Natural killer cell (primary cell): ENCODE measurements around the gene DCHS2. TPM values are rescaled to one million over a fixed set of nuclear protein-coding genes. Genes with fewer than 3 reads are reported as not detected.

Experiments
- ATAC-seq, 3 donors: fragments of 150-1000 bp in 2 of 3; fragments of 200-7000 bp in 1 of 3; cut with Tn5 transposase; 1 replicate in 1 of 3; 2 replicates in 2 of 3; pipeline ENCODE4 v1.10.0; 2021; ENCODE audit warnings: mild to moderate bottlenecking in 2 of 3, moderate library complexity in 2 of 3
- DNase-seq, 2 donors: peaks; one replicate each; pipeline versions ENCODE4 v3.0.0 to v3.0.0-alpha.2; 2013 to 2021; ENCODE audit warnings: mixed read lengths in 1 of 2
- H3K27ac ChIP-seq: one replicate; pipeline ENCODE4 v1.5.1; 2013; ENCODE audit warnings: mild to moderate bottlenecking, low read length
- H3K27me3 ChIP-seq: one replicate; pipeline ENCODE4 v1.6.1; 2013; ENCODE audit warnings: low read length; ENCODE audit not compliant: control insufficient read depth, insufficient read depth
- H3K36me3 ChIP-seq: one replicate; pipeline ENCODE4 v1.6.1; 2013; ENCODE audit warnings: low read length; ENCODE audit not compliant: control insufficient read depth, insufficient read depth
- H3K4me1 ChIP-seq: one replicate; pipeline ENCODE4 v1.6.1; 2013; ENCODE audit warnings: low read length; ENCODE audit not compliant: control insufficient read depth, insufficient read depth
- H3K4me3 ChIP-seq: one replicate; pipeline ENCODE4 v1.5.1; 2013; ENCODE audit warnings: low read length
- H3K9me3 ChIP-seq: one replicate; pipeline ENCODE4 v1.6.1; 2013; ENCODE audit warnings: low read length; ENCODE audit not compliant: control insufficient read depth, insufficient read depth
- H3K27ac Mint-ChIP-seq, 2 donors: one replicate each; pipeline ENCODE4 v1.8.0; 2022; ENCODE audit warnings: mild to moderate bottlenecking in 2 of 2, mixed read lengths in 2 of 2, moderate library complexity in 1 of 2
- H3K27me3 Mint-ChIP-seq, 2 donors: one replicate each; pipeline ENCODE4 v1.8.0; 2022; ENCODE audit warnings: low read depth in 2 of 2, mixed read lengths in 2 of 2
- H3K36me3 Mint-ChIP-seq: one replicate; pipeline ENCODE4 v1.8.0; 2022; ENCODE audit warnings: mixed read lengths
- H3K4me1 Mint-ChIP-seq, 2 donors: one replicate each; pipeline ENCODE4 v1.8.0; 2022; ENCODE audit warnings: mixed read lengths in 2 of 2
- H3K4me3 Mint-ChIP-seq: one replicate; pipeline ENCODE4 v1.8.0; 2022; ENCODE audit warnings: mild to moderate bottlenecking, moderate library complexity, mixed read lengths
- H3K9me3 Mint-ChIP-seq, 2 donors: one replicate each; pipeline ENCODE4 v1.8.0; 2022; ENCODE audit warnings: mixed read lengths in 2 of 2
- WGBS: methylation state at CpG from one replicate; pipeline ENCODE4 v1.1.7; 2013; ENCODE audit warnings: missing lambda C conversion rate; ENCODE audit not compliant: insufficient coverage; 5-methylcytosine and 5-hydroxymethylcytosine counted together
- intact Hi-C: fragments of 100-400 bp; cut with micrococcal nuclease; formaldehyde crosslinking; loops from one replicate; pipeline ENCODE4 v1.14.2; 2022
- total RNA-seq, 4 donors: library from RNA; stranded (reverse); fragments of 120-200 nt in 1 of 4; gene quantifications; one replicate each; pipeline versions ENCODE4 v1.2.3 to v1.2.4, GENCODE V29; 2013 to 2022
- TF ChIP-seq, protein P1 (sequence below): fragments of 200-600 bp; IDR thresholded peaks from one replicate; pipeline ENCODE4 v1.8.0; 2022; ENCODE audit warnings: antibody characterized with exemption

The DCHS2 gene
- total RNA-seq, 3 donors from 2014 or later (not counting 1 experiment from before 2014, with no cell fraction given) = not detected

DNA sequence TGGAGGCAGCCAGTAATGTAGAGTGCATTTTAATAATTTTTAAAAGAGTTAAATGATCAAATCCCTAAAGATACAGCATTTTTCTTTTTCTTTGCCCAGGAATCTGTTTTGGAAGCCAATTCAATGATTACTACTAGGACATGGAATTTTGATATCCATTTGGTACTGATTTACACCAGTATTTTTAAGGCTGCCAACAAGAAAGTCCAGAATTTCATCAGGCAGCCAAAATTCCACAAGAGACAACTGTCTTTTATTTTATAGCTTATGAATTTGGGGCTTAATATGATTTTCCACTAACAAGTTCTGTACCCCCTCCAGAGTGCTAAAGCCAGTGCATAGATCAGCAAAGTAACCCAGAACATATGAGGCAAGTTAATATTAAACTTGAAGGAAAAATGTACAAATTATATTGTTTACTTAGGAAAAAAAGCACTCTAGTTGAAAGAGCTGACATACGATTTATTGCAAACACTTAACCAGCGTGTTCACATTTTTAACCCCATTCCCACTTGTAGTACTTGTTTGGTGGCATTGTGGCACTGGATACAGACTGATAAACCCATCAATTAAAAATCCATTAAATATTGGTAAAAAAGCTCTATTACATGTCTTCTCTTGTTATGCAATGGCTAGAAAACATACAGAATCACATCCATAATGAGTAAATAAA lies 259.7 kb downstream of the DCHS2 start:
- 80% methylated on average over 1 of the region's 2 CpGs for WGBS
- Mint-ChIP-seq H3K36me3 (no peaks in the 10 kb centered on the region), H3K27ac (no peak overlapping the region), H3K4me3 (no peak overlapping the region), H3K9me3 (peaks cover 4 to 7% of the 10 kb centered on the region in 2 donors), H3K4me1 (no peaks in the 10 kb centered on the region), H3K27me3 (peaks cover 0 to 3% of the 10 kb centered on the region in 2 donors)
- TF ChIP-seq, protein P1, sequence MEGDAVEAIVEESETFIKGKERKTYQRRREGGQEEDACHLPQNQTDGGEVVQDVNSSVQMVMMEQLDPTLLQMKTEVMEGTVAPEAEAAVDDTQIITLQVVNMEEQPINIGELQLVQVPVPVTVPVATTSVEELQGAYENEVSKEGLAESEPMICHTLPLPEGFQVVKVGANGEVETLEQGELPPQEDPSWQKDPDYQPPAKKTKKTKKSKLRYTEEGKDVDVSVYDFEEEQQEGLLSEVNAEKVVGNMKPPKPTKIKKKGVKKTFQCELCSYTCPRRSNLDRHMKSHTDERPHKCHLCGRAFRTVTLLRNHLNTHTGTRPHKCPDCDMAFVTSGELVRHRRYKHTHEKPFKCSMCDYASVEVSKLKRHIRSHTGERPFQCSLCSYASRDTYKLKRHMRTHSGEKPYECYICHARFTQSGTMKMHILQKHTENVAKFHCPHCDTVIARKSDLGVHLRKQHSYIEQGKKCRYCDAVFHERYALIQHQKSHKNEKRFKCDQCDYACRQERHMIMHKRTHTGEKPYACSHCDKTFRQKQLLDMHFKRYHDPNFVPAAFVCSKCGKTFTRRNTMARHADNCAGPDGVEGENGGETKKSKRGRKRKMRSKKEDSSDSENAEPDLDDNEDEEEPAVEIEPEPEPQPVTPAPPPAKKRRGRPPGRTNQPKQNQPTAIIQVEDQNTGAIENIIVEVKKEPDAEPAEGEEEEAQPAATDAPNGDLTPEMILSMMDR = no peak
- H3K4me3 ChIP-seq = no peak overlapping the region
- intact Hi-C loops = no loop called here
- no peak overlapping the region for H3K27ac ChIP-seq
- H3K4me1 ChIP-seq = no peaks in the 10 kb centered on the region
- ATAC-seq (no peak), DNase-seq (no peak)
- no peaks in the 10 kb centered on the region for H3K27me3 ChIP-seq
- no peaks in the 10 kb centered on the region for H3K36me3 ChIP-seq
- H3K9me3 ChIP-seq = no peaks in the 10 kb centered on the region

DNA sequence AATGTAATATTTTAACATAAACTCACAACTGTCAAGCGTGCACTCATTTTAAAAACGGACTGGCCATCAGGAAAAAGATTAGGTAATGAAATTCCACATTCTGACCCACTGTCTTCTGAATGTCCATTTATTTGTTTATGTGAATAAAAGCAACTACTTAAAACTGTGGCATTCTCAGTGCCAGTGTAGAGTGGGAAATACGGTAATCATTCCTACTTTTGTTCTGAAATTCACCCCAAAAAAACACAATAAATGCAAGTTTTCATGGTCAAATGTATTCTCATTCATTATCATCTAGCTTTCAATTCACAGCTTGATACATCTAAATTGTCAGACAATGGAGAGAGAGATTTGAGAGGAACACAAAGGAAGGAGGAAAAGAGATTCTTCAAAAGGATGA lies 260.9 kb downstream of the DCHS2 start:
- Mint-ChIP-seq H3K27ac (no peak overlapping the region), H3K27me3 (peaks cover 0 to 3% of the 10 kb centered on the region in 2 donors), H3K9me3 (peaks cover 4 to 7% of the 10 kb centered on the region in 2 donors), H3K4me1 (no peaks in the 10 kb centered on the region), H3K36me3 (no peaks in the 10 kb centered on the region), H3K4me3 (no peak overlapping the region)
- intact Hi-C loops = no loop called here
- H3K27ac ChIP-seq = no peak overlapping the region
- no peaks in the 10 kb centered on the region for H3K36me3 ChIP-seq
- TF ChIP-seq, protein P1 = no peak
- no peaks in the 10 kb centered on the region for H3K9me3 ChIP-seq
- H3K4me3 ChIP-seq = no peak overlapping the region
- WGBS = no CpG with 5 or more reads among the region's 3 CpGs
- no peaks in the 10 kb centered on the region for H3K27me3 ChIP-seq
- no peak for DNase-seq
- no peaks in the 10 kb centered on the region for H3K4me1 ChIP-seq
- no peak for ATAC-seq

DNA sequence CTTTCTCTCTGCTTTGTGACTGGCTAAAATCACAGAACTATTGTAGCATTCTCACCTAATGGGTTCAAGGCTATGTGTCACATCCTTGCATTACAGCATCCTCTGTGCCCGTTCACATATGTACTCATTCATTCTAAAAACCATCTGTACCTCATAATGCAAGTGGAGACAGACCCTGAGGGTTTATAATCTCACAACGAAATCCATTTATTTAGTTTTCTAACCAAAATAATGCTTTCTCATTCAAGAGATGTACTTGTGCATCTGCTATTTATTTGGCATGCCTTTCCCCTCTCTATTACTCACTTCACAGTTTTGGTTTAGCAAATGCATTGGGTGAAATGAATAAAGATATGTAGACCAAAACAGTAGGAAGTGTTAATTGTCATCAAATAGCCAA lies 261.5 kb downstream of the DCHS2 start:
- H3K36me3 ChIP-seq = no peaks in the 10 kb centered on the region
- no peak overlapping the region for H3K4me3 ChIP-seq
- Mint-ChIP-seq H3K27me3 (peaks cover 0 to 3% of the 10 kb centered on the region in 2 donors), H3K27ac (no peak overlapping the region), H3K9me3 (peaks cover 7 to 9% of the 10 kb centered on the region in 2 donors), H3K36me3 (no peaks in the 10 kb centered on the region), H3K4me3 (no peak overlapping the region), H3K4me1 (no peaks in the 10 kb centered on the region)
- no peak for ATAC-seq
- H3K9me3 ChIP-seq = no peaks in the 10 kb centered on the region
- H3K27ac ChIP-seq = no peak overlapping the region
- no peaks in the 10 kb centered on the region for H3K27me3 ChIP-seq
- H3K4me1 ChIP-seq = no peaks in the 10 kb centered on the region
- intact Hi-C loops = no loop called here
- 55% methylated on average over 2 of the region's 2 CpGs for WGBS
- DNase-seq = no peak
- TF ChIP-seq, protein P1 = no peak

DNA sequence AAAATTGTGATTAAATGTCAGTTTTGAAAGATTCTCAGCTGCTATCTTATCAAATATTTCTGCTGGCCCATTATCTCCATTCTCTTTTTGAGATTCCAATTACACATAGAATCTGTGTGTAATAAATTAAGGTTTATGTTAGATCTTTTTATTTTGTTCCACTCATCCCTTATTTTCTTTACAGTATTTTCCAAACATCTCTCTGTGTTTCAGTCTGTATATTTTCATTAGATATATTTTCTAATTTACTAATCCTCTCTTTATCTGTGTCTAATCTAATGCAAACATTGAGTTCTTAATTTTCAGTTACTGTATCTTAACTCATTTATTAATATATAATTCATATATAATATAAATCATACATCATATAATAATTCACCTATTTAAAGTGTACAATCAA lies 268.7 kb downstream of the DCHS2 start:
- H3K9me3 Mint-ChIP-seq = peaks cover 8 to 14% of the 10 kb centered on the region in 2 donors
- TF ChIP-seq, protein P1 = no peak
- H3K27me3 Mint-ChIP-seq = no peaks in the 10 kb centered on the region
- no peak overlapping the region for H3K27ac Mint-ChIP-seq
- peaks cover 7% of the 10 kb centered on the region for H3K36me3 Mint-ChIP-seq
- intact Hi-C loops = no loop called here
- H3K4me3 Mint-ChIP-seq = no peak overlapping the region
- Histone ChIP-seq H3K27ac (no peak overlapping the region), H3K4me3 (no peak overlapping the region), H3K36me3 (no peaks in the 10 kb centered on the region), H3K9me3 (peaks cover 2% of the 10 kb centered on the region), H3K4me1 (no peaks in the 10 kb centered on the region), H3K27me3 (no peaks in the 10 kb centered on the region)
- no peaks in the 10 kb centered on the region for H3K4me1 Mint-ChIP-seq
- DNase-seq (no peak), ATAC-seq (no peak)
